WTC11 (cell line): ENCODE data around the gene RENBP. TPM values are rescaled to one million over a fixed set of nuclear protein-coding genes. Genes with fewer than 3 reads are reported as not detected.

Experiments
- ATAC-seq: fragments of 200-7000 bp; cut with Tn5 transposase; 2 replicates; pipeline ENCODE4 v1.10.0; 2021; ENCODE audit warnings: mild to moderate bottlenecking, moderate library complexity
- CTCF ChIA-PET: fragments of 300-600 bp; sonication (Branson Sonifier 250); formaldehyde crosslinking; loops from one replicate; lab custom pipeline; 2021; ENCODE audit warnings: antibody characterized with exemption; lab: Charles Lee
- POLR2A ChIA-PET: fragments of 350-600 bp; sonication (Branson Sonifier 250); formaldehyde crosslinking; loops from one replicate; lab custom pipeline; 2021; ENCODE audit warnings: antibody characterized with exemption; lab: Charles Lee
- DNase-seq: peaks from one replicate; pipeline ENCODE4 v3.0.0; 2021; ENCODE audit warnings: low spot score
- H3K27ac Mint-ChIP-seq: 2 replicates; pipeline ENCODE4 v1.8.0; 2021; ENCODE audit warnings: mixed read lengths
- H3K27me3 Mint-ChIP-seq: 2 replicates; pipeline ENCODE4 v1.8.0; 2021; ENCODE audit warnings: low read depth, mild to moderate bottlenecking, moderate library complexity, mixed read lengths
- H3K36me3 Mint-ChIP-seq: 2 replicates; pipeline ENCODE4 v1.8.0; 2021; ENCODE audit warnings: mixed read lengths
- H3K4me1 Mint-ChIP-seq: 2 replicates; pipeline ENCODE4 v1.8.0; 2022; ENCODE audit warnings: mixed read lengths
- H3K4me3 Mint-ChIP-seq: 2 replicates; pipeline ENCODE4 v1.8.0; 2021; ENCODE audit warnings: mild to moderate bottlenecking, moderate library complexity, mixed read lengths
- H3K9me3 Mint-ChIP-seq: 2 replicates; pipeline ENCODE4 v1.8.0; 2021; ENCODE audit warnings: mixed read lengths
- AFF4 ChIP-seq: sonication (generic); formaldehyde crosslinking; IDR thresholded peaks from 2 replicates; pipeline ENCODE4 v1.8.1; 2023; ENCODE audit warnings: mild to moderate bottlenecking, missing genetic modification reagents, borderline replicate concordance
- CBFB ChIP-seq: sonication (generic); formaldehyde crosslinking; IDR thresholded peaks from 2 replicates; pipeline ENCODE4 v1.8.1; 2022; ENCODE audit warnings: mild to moderate bottlenecking, low read depth, missing genetic modification reagents
- CDX4 ChIP-seq: fragments of 250-450 bp; sonication (Bioruptor Pico); IDR thresholded peaks from 2 replicates; pipeline ENCODE4 v1.9.0; 2021; ENCODE audit warnings: moderate library complexity, mild to moderate bottlenecking, inconsistent platforms, borderline replicate concordance
- HMGA2 ChIP-seq: fragments of 250-450 bp; sonication (Bioruptor Pico); IDR thresholded peaks from 2 replicates; pipeline ENCODE4 v1.4.0; 2021; ENCODE audit warnings: mild to moderate bottlenecking, moderate library complexity
- MAX ChIP-seq: sonication (generic); formaldehyde crosslinking; IDR thresholded peaks from 2 replicates; pipeline ENCODE4 v1.8.0; 2022; ENCODE audit warnings: mild to moderate bottlenecking, missing genetic modification reagents
- MXD4 ChIP-seq: fragments of 250-450 bp; sonication (Bioruptor Pico); IDR thresholded peaks from 2 replicates; pipeline ENCODE4 v1.8.0; 2021; ENCODE audit warnings: mild to moderate bottlenecking, moderate library complexity, borderline replicate concordance
- MYBL2 ChIP-seq: sonication (generic); formaldehyde crosslinking; IDR thresholded peaks from 2 replicates; pipeline ENCODE4 v1.8.1; 2023; ENCODE audit warnings: mild to moderate bottlenecking, moderate library complexity, missing genetic modification reagents
- NFATC4 ChIP-seq: fragments of 250-450 bp; sonication (Bioruptor Pico); IDR thresholded peaks from 2 replicates; pipeline ENCODE4 v1.9.0; 2021; ENCODE audit warnings: mild to moderate bottlenecking
- NR1H2 ChIP-seq: sonication (generic); formaldehyde crosslinking; IDR thresholded peaks from 2 replicates; pipeline ENCODE4 v1.9.0; 2021; ENCODE audit warnings: mild to moderate bottlenecking, moderate library complexity, missing genetic modification reagents
- NR2C2 ChIP-seq: sonication (generic); formaldehyde crosslinking; IDR thresholded peaks from 2 replicates; pipeline ENCODE4 v1.8.0; 2022; ENCODE audit warnings: mild to moderate bottlenecking, missing genetic modification reagents
- PRDM15 ChIP-seq: sonication (generic); formaldehyde crosslinking; IDR thresholded peaks from 2 replicates; pipeline ENCODE4 v1.8.0; 2022; ENCODE audit warnings: missing genetic modification reagents
- PRRX2 ChIP-seq: fragments of 250-450 bp; sonication (Bioruptor Pico); IDR thresholded peaks from 2 replicates; pipeline ENCODE4 v1.8.0; 2021; ENCODE audit warnings: mild to moderate bottlenecking
- RORB ChIP-seq: fragments of 250-450 bp; sonication (Bioruptor Pico); IDR thresholded peaks from 2 replicates; pipeline ENCODE4 v1.9.0; 2021; ENCODE audit warnings: mild to moderate bottlenecking
- SMAD3 ChIP-seq: sonication (generic); formaldehyde crosslinking; IDR thresholded peaks from 2 replicates; pipeline ENCODE4 v1.8.0; 2022; ENCODE audit warnings: missing genetic modification reagents, mild to moderate bottlenecking, borderline replicate concordance
- ZBTB21 ChIP-seq: sonication (generic); formaldehyde crosslinking; IDR thresholded peaks from 2 replicates; pipeline ENCODE4 v1.8.1; 2023; ENCODE audit warnings: mild to moderate bottlenecking, missing genetic modification reagents, borderline replicate concordance
- ZNF138 ChIP-seq: sonication (generic); formaldehyde crosslinking; conservative IDR thresholded peaks from 2 replicates; pipeline ENCODE4 v1.8.1; 2022; ENCODE audit warnings: mild to moderate bottlenecking, moderate library complexity, missing genetic modification reagents
- ZNF219 ChIP-seq: sonication (generic); formaldehyde crosslinking; IDR thresholded peaks from 2 replicates; pipeline ENCODE4 v1.8.0; 2023; ENCODE audit warnings: missing genetic modification reagents, mild to moderate bottlenecking, borderline replicate concordance
- ZNF263 ChIP-seq: sonication (generic); formaldehyde crosslinking; IDR thresholded peaks from 2 replicates; pipeline ENCODE4 v1.8.1; 2022; ENCODE audit warnings: low read depth, mild to moderate bottlenecking, moderate library complexity, missing genetic modification reagents
- ZNF317 ChIP-seq: sonication (generic); formaldehyde crosslinking; IDR thresholded peaks from 2 replicates; pipeline ENCODE4 v1.8.1; 2023; ENCODE audit warnings: low read depth, mild to moderate bottlenecking, moderate library complexity, missing genetic modification reagents, borderline replicate concordance
- ZNF423 ChIP-seq: fragments of 250-450 bp; sonication (Bioruptor Pico); IDR thresholded peaks from 2 replicates; pipeline ENCODE4 v2.1.2; 2022; ENCODE audit warnings: mild to moderate bottlenecking, moderate library complexity
- ZNF532 ChIP-seq: fragments of 250-450 bp; sonication (Bioruptor Pico); IDR thresholded peaks from 2 replicates; pipeline ENCODE4 v1.9.0; 2021; ENCODE audit warnings: mild to moderate bottlenecking, borderline replicate concordance
- total RNA-seq: library from RNA; stranded (reverse); gene quantifications from 3 replicates; pipeline ENCODE4 v1.2.3, GENCODE V29; 2021
- TF ChIP-seq, protein P1 (sequence below): sonication (generic); formaldehyde crosslinking; conservative IDR thresholded peaks from 2 replicates; pipeline ENCODE4 v1.8.1; 2022; ENCODE audit warnings: mild to moderate bottlenecking, missing genetic modification reagents
- TF ChIP-seq, protein P2 (sequence below): fragments of 250-450 bp; sonication (Bioruptor Pico); IDR thresholded peaks from 2 replicates; pipeline ENCODE4 v2.1.2; 2022; ENCODE audit warnings: mild to moderate bottlenecking, moderate library complexity

RENBP gene
- total RNA-seq, 1 experiment from 2014 or later = 14.0 TPM

- ATAC-seq (no peak), DNase-seq (no peak)
- TF ChIP-seq HMGA2 (CRISPR knock-in tag) (no peak), CBFB (CRISPR knock-in tag) (no peak), NR1H2 (no peak), PRRX2 (no peak), PRDM15 (CRISPR knock-in tag) (no peak), MXD4 (no peak), ZNF423 (CRISPR knock-in tag) (no peak), CDX4 (no peak), ZNF138 (no peak), NFATC4 (no peak), ZNF532 (CRISPR knock-in tag) (no peak)
- TF ChIP-seq, protein P1, sequence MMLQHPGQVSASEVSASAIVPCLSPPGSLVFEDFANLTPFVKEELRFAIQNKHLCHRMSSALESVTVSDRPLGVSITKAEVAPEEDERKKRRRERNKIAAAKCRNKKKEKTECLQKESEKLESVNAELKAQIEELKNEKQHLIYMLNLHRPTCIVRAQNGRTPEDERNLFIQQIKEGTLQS (CRISPR knock-in tag) = no peak
- TF ChIP-seq, protein P2, sequence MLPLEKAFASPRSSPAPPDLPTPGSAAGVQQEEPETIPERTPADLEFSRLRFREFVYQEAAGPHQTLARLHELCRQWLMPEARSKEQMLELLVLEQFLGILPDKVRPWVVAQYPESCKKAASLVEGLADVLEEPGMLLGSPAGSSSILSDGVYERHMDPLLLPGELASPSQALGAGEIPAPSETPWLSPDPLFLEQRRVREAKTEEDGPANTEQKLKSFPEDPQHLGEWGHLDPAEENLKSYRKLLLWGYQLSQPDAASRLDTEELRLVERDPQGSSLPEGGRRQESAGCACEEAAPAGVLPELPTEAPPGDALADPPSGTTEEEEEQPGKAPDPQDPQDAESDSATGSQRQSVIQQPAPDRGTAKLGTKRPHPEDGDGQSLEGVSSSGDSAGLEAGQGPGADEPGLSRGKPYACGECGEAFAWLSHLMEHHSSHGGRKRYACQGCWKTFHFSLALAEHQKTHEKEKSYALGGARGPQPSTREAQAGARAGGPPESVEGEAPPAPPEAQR (CRISPR knock-in tag) = no peak
- POLR2A ChIA-PET = interaction anchor here (0.5 kb wide), 1 partner anchor 87 kb away, joined by 3 read pairs; no protein-coding TSS in a partner anchor
- Mint-ChIP-seq H3K4me3 (no peak overlapping the region), H3K27ac (no peak overlapping the region), H3K4me1 (peaks cover 21% of the 10 kb centered on the region), H3K9me3 (no peaks in the 10 kb centered on the region), H3K36me3 (peaks cover 16% of the 10 kb centered on the region), H3K27me3 (no peaks in the 10 kb centered on the region)
- CTCF ChIA-PET = interaction anchor here (0.6 to 1.2 kb wide), 2 partner anchors 15 to 384 kb away, joined by 3 to 4 read pairs; no protein-coding TSS in a partner anchor
Observed at GRCh38 chrX:153963546-153963945, 19.1 kb upstream of the RENBP start.

GRCh38 chrX:153961292-153961691 lies 16.8 kb upstream of the RENBP start:
- no peak overlapping the region for H3K4me3 Mint-ChIP-seq
- CTCF ChIA-PET = interaction anchor here (1.4 kb wide), 1 partner anchor 36 kb away, joined by 3 read pairs; no protein-coding TSS in a partner anchor
- H3K27ac Mint-ChIP-seq = no peak overlapping the region
- peaks cover 5% of the 10 kb centered on the region; the same call in 1 of the 2 replicates for H3K4me1 Mint-ChIP-seq
- no peak for ATAC-seq
- DNase-seq = no peak
- no peaks in the 10 kb centered on the region for H3K9me3 Mint-ChIP-seq
- POLR2A ChIA-PET = no interaction called here
- H3K36me3 Mint-ChIP-seq = peaks cover 24% of the 10 kb centered on the region
- no peaks in the 10 kb centered on the region for H3K27me3 Mint-ChIP-seq
- TF ChIP-seq MAX (CRISPR knock-in tag) (no peak), SMAD3 (CRISPR knock-in tag) (no peak), ZNF263 (CRISPR knock-in tag) (no peak), NR2C2 (CRISPR knock-in tag) (no peak), MYBL2 (CRISPR knock-in tag) (no peak), ZBTB21 (CRISPR knock-in tag) (no peak), AFF4 (CRISPR knock-in tag) (no peak), ZNF219 (CRISPR knock-in tag) (no peak), RORB (CRISPR knock-in tag) (no peak), ZNF317 (CRISPR knock-in tag) (no peak)
